AG10803 (cell line): ENCODE results near the gene FNDC3B.

Source experiments
- DNase-seq: peaks from one replicate; pipeline ENCODE4 v3.0.0; 2010; ENCODE audit warnings: low read depth
- H3K4me3 ChIP-seq: 2 replicates; pipeline ENCODE4 v1.5.1; 2011; ENCODE audit warnings: mild to moderate bottlenecking, low read length, control low read depth
- TF ChIP-seq, protein P1 (sequence below): conservative IDR thresholded peaks from 2 replicates; pipeline ENCODE4 v1.5.1; 2011; ENCODE audit warnings: mild to moderate bottlenecking, low read length, control low read depth, inconsistent platforms

FNDC3B gene

GRCh38 chr3:172191629-172192028 lies 152.3 kb downstream of the FNDC3B start:
- H3K4me3 ChIP-seq = no peak overlapping the region
- TF ChIP-seq, protein P1, sequence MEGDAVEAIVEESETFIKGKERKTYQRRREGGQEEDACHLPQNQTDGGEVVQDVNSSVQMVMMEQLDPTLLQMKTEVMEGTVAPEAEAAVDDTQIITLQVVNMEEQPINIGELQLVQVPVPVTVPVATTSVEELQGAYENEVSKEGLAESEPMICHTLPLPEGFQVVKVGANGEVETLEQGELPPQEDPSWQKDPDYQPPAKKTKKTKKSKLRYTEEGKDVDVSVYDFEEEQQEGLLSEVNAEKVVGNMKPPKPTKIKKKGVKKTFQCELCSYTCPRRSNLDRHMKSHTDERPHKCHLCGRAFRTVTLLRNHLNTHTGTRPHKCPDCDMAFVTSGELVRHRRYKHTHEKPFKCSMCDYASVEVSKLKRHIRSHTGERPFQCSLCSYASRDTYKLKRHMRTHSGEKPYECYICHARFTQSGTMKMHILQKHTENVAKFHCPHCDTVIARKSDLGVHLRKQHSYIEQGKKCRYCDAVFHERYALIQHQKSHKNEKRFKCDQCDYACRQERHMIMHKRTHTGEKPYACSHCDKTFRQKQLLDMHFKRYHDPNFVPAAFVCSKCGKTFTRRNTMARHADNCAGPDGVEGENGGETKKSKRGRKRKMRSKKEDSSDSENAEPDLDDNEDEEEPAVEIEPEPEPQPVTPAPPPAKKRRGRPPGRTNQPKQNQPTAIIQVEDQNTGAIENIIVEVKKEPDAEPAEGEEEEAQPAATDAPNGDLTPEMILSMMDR = no peak
- DNase-seq = no peak

- no peak for DNase-seq
- TF ChIP-seq, protein P1 = no peak
- no peak overlapping the region for H3K4me3 ChIP-seq
These were observed 153.5 kb downstream of the FNDC3B start for GRCh38 chr3:172192830-172193415.

DNA sequence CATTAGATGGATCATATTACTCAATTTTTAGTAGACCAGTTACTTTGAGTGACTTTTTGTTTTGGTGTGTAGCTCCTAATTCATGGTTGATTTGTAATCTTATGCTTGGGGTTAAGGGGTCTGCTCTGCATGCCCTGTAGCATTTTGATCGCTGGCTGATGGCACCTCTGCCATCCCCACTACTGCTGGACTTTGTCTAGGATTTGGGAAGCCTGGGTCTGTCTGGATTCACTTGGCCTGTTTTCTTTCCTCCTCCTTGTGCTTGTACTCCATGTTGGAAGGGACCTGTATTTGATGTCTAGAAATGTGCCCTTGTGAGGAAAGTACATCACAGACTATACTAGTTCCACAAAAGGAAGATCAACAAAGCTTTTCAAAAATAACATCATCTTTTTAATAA lies 154.1 kb downstream of the FNDC3B start:
- TF ChIP-seq, protein P1 = no peak
- no peak for DNase-seq
- H3K4me3 ChIP-seq = no peak overlapping the region

GRCh38 chr3:172194702-172195406 lies 155.5 kb downstream of the FNDC3B start:
- TF ChIP-seq, protein P1 = no peak
- H3K4me3 ChIP-seq = no peak overlapping the region
- DNase-seq = no peak

DNA sequence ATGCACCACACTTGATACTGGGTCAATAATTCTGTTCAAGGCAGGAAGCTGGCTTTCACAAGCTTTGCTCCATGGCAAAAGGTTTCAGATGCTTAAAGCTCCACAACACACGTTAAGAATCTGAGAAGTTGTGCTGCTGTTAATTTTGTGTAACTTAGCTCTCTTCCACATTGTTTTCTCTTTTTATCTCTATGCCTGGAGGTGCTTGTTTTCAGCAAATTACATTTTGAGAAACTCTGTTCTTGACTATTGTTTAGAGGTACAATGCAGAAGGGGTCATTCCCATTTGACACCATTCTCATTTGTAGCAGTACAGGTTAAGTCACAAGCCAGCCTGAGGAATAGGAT lies 156.0 kb downstream of the FNDC3B start:
- TF ChIP-seq, protein P1 = no peak
- no peak for DNase-seq
- no peak overlapping the region for H3K4me3 ChIP-seq

DNA sequence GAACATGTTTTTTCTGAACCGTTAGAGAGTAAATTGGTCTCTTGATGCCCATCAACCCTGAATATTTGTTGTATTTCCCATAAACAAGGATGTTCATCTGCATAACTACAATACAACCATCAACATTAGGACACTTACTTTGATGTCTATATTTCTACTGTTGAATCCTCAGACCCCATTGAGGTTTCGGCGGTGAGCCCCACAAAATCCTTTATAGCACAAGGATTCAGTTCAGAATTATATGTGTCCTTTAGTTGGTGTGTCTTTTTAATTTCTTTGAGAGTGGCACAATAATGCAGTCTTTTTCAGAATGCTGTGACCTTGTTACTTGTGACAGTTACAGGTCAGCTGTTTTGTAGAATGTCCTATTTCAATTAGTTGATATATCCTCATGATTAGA lies 158.0 kb downstream of the FNDC3B start:
- TF ChIP-seq, protein P1 = no peak
- H3K4me3 ChIP-seq = no peak overlapping the region
- DNase-seq = no peak

DNA sequence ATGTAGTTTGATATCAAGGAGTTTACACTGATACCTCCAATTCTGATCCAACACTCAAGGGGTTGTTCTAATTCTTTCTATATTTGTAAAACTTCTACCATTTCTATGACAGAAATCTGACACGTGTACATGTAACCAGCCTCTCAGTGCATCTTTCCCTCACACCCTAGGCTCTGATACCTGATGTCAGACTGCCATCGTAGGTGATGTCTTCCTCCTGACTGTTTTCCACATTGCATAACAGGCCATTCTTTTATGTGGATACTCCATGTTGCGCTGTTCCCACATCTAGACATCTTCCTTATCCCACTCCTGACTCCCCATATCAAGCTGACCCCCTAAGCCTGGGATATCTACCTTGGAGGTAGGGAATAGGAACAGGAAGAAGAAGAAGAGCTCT lies 159.1 kb downstream of the FNDC3B start:
- H3K4me3 ChIP-seq = no peak overlapping the region
- TF ChIP-seq, protein P1 = no peak
- DNase-seq = no peak
